Medulla oblongata (tissue), 1 donor: ENCODE results near the gene ZDHHC11.

ENCODE experiments used
- DNase-seq: peaks from one replicate; pipeline ENCODE4 v3.0.0-alpha.2; 2015; ENCODE audit errors: extremely low spot score

The ZDHHC11 gene

GRCh38 chr5:746258-746761, 104.5 kb downstream of the ZDHHC11 start:
- no peak for DNase-seq
